OCI-LY3 (cell line): Measurements from ENCODE around the gene CDH18.
A peak's percentile ranks its signal among the peaks of the same experiment; 100 is the strongest.

Experiments used
- H2AFZ ChIP-seq: fragments of 200-600, 300-600 bp; shearing (Covaris generic); 2 replicates; pipeline ENCODE4 v1.6.0; 2014; ENCODE audit warnings: antibody characterized with exemption, low read depth, low read length
- H3K27ac ChIP-seq: fragments of 200-600, 300-600 bp; sonication (generic); 2 replicates; pipeline ENCODE4 v1.5.1; 2014; ENCODE audit warnings: mild to moderate bottlenecking, low read length, moderate library complexity, mixed read lengths
- H3K27me3 ChIP-seq: fragments of 200-600, 300-600 bp; sonication (generic); 2 replicates; pipeline ENCODE4 v1.6.1; 2014; ENCODE audit warnings: low read depth, low read length, mixed read lengths
- H3K36me3 ChIP-seq: fragments of 200-600, 300-600 bp; sonication (generic); replicated peaks from 2 replicates; pipeline ENCODE3; 2014; ENCODE audit warnings: low read depth, low read length, mixed read lengths
- H3K4me1 ChIP-seq: fragments of 300-600, 200-600 bp; sonication (generic); 2 replicates; pipeline ENCODE4 v1.6.1; 2014; ENCODE audit warnings: low read length, mixed read lengths
- H3K4me2 ChIP-seq: fragments of 200-600, 300-600 bp; sonication (generic); 2 replicates; pipeline ENCODE4 v1.6.1; 2014; ENCODE audit warnings: low read length, mixed read lengths
- H3K4me3 ChIP-seq: fragments of 300-600, 200-600 bp; sonication (generic); 2 replicates; pipeline ENCODE4 v1.5.1; 2014; ENCODE audit warnings: antibody characterized with exemption, mild to moderate bottlenecking, low read length, moderate library complexity
- H3K79me2 ChIP-seq: fragments of 300-600, 200-600 bp; shearing (Covaris generic); 2 replicates; pipeline ENCODE4 v1.6.1; 2014; ENCODE audit warnings: mild to moderate bottlenecking, low read length, mixed read lengths
- H3K9ac ChIP-seq: fragments of 300-600, 200-600 bp; shearing (Covaris generic); 2 replicates; pipeline ENCODE4 v1.6.0; 2014; ENCODE audit warnings: mild to moderate bottlenecking, low read length, moderate library complexity
- H3K9me3 ChIP-seq: fragments of 200-600, 300-600 bp; shearing (Covaris generic); 2 replicates; pipeline ENCODE4 v1.6.1; 2014; ENCODE audit warnings: low read length, mixed read lengths; ENCODE audit not compliant: insufficient read depth
- H4K20me1 ChIP-seq: fragments of 200-600, 300-600 bp; sonication (generic); 2 replicates; pipeline ENCODE4 v1.6.1; 2016; ENCODE audit warnings: low read length, mixed read lengths; ENCODE audit not compliant: insufficient read depth
- CTCF ChIP-seq: fragments of 200-600, 300-600 bp; sonication (generic); IDR thresholded peaks from 2 replicates; pipeline ENCODE4 v1.5.1; 2014; ENCODE audit warnings: antibody characterized with exemption, low read length, low read depth
- EZH2phosphoT487 ChIP-seq: fragments of 200-600 bp; shearing (Covaris generic); IDR thresholded peaks from 2 replicates; pipeline ENCODE4 v1.6.1; 2018; ENCODE audit warnings: antibody characterized with exemption, mixed run types, low read depth

Gene CDH18

GRCh38 chr5:19950897-19951296 is 37.1 kb downstream of the CDH18 start:
- Histone ChIP-seq H3K27ac (no peak overlapping the region), H3K4me2 (no peak overlapping the region), H3K79me2 (no peaks in the 10 kb centered on the region), H2AFZ (no peak overlapping the region), H3K27me3 (no peaks in the 10 kb centered on the region), H4K20me1 (no peaks in the 10 kb centered on the region), H3K9me3 (no peaks in the 10 kb centered on the region), H3K4me1 (no peaks in the 10 kb centered on the region), H3K9ac (no peak overlapping the region), H3K36me3 (no peaks in the 10 kb centered on the region), H3K4me3 (no peak overlapping the region)
- TF ChIP-seq EZH2phosphoT487 (no peak), CTCF (no peak)

GRCh38 chr5:19940192-19940591 is 47.8 kb downstream of the CDH18 start:
- Histone ChIP-seq H3K9me3 (no peaks in the 10 kb centered on the region), H3K4me3 (no peak overlapping the region), H2AFZ (no peak overlapping the region), H3K27ac (no peak overlapping the region), H3K79me2 (no peaks in the 10 kb centered on the region), H3K9ac (no peak overlapping the region), H4K20me1 (no peaks in the 10 kb centered on the region), H3K27me3 (no peaks in the 10 kb centered on the region), H3K36me3 (no peaks in the 10 kb centered on the region), H3K4me2 (no peak overlapping the region), H3K4me1 (no peaks in the 10 kb centered on the region)
- no peak for TF ChIP-seq CTCF
- TF ChIP-seq EZH2phosphoT487 = no peak

- no peak overlapping the region for H3K27ac ChIP-seq
- no peak overlapping the region for H2AFZ ChIP-seq
- H3K9me3 ChIP-seq = no peaks in the 10 kb centered on the region
- no peak overlapping the region for H3K4me2 ChIP-seq
- H4K20me1 ChIP-seq = no peaks in the 10 kb centered on the region
- no peak for TF ChIP-seq CTCF
- TF ChIP-seq EZH2phosphoT487 = no peak
- H3K27me3 ChIP-seq = no peaks in the 10 kb centered on the region
- no peak overlapping the region for H3K4me3 ChIP-seq
- H3K9ac ChIP-seq = no peak overlapping the region
- no peaks in the 10 kb centered on the region for H3K36me3 ChIP-seq
- H3K79me2 ChIP-seq = no peaks in the 10 kb centered on the region
- H3K4me1 ChIP-seq = peaks cover 12% of the 10 kb centered on the region
These were observed 57.5 kb downstream of the CDH18 start for GRCh38 chr5:19930451-19930850.

GRCh38 chr5:19928562-19929421 is 59.2 kb downstream of the CDH18 start:
- H3K4me3 ChIP-seq = no peak overlapping the region
- no peaks in the 10 kb centered on the region for H3K9me3 ChIP-seq
- no peak overlapping the region for H3K27ac ChIP-seq
- H3K79me2 ChIP-seq = no peaks in the 10 kb centered on the region
- no peak overlapping the region for H3K9ac ChIP-seq
- H4K20me1 ChIP-seq = no peaks in the 10 kb centered on the region
- no peak overlapping the region for H2AFZ ChIP-seq
- peak overlapping the region; percentile 24 for H3K4me2 ChIP-seq
- no peaks in the 10 kb centered on the region for H3K27me3 ChIP-seq
- H3K36me3 ChIP-seq = no peaks in the 10 kb centered on the region
- no peak for TF ChIP-seq CTCF
- TF ChIP-seq EZH2phosphoT487 = no peak
- peaks cover 12% of the 10 kb centered on the region for H3K4me1 ChIP-seq
